K562 (cell line): ENCODE data around the gene CARM1. TPM values are rescaled to one million over a fixed set of nuclear protein-coding genes. Genes with fewer than 3 reads are reported as not detected.
A peak's percentile ranks its signal among the peaks of the same experiment; 100 is the strongest.

ENCODE experiments used
- ATAC-seq: fragments of 200-7000 bp; cut with Tn5 transposase; 3 replicates; pipeline ENCODE4 v1.9.1; 2020; ENCODE audit warnings: moderate library complexity
- BruUV-seq: library from RNA; stranded (reverse); fragments of 400-500 nt; replicated peaks from 2 replicates; lab custom pipeline; 2021; lab: Mats Ljungman, UMichigan
- CTCF ChIA-PET: fragments of 300-600 bp; formaldehyde crosslinking; extraction: SDS; loops from one replicate; lab custom pipeline; 2021; ENCODE audit warnings: low intra/inter-chr PET ratio; lab: Yijun Ruan, JAX
- POLR2A ChIA-PET: fragments of 300-600, 350-650 bp; sonication (Branson Sonifier 250); formaldehyde crosslinking; extraction: SDS; loops from one replicate; lab custom pipeline; 2021; ENCODE audit warnings: antibody characterized with exemption, inconsistent platforms; lab: Yijun Ruan, JAX
- DNase-seq, 4 experiments: peaks; one replicate each; pipeline versions ENCODE4 v3.0.0 to v3.0.0-alpha.2; 2011 to 2018; ENCODE audit warnings: low spot score in 3 of 4, mixed read lengths in 3 of 4; ENCODE audit errors: extremely low read depth in 1 of 4
- FAIRE-seq: peaks from 2 replicates; lab custom pipeline; 2011; peaks lifted over from hg19 to GRCh38; lab: Jason Lieb, UNC
- H2AFZ ChIP-seq: 2 replicates; pipeline ENCODE4 v1.6.0; 2011; ENCODE audit warnings: low read depth, low read length, control low read depth, inconsistent platforms
- H3K27ac ChIP-seq: fragments of 200-600 bp; 3 replicates; pipeline ENCODE4 v1.8.0; 2011; ENCODE audit warnings: low read depth, mild to moderate bottlenecking, control low read depth, inconsistent platforms, low read length, moderate library complexity, mixed read lengths; ENCODE audit errors: extremely low read depth
- H3K27me3 ChIP-seq, 2 experiments: fragments of 300-600 bp in 1 of 2; 2 replicates in 1 of 2; 3 replicates in 1 of 2; pipeline versions ENCODE4 v1.6.0 to v1.8.0; 2011; ENCODE audit warnings: inconsistent platforms in 2 of 2, low read length in 2 of 2, mild to moderate bottlenecking in 1 of 2, mixed read lengths in 1 of 2, moderate library complexity in 1 of 2; ENCODE audit not compliant: control insufficient read depth in 2 of 2, insufficient read depth in 2 of 2
- H3K36me3 ChIP-seq: fragments of 300-600 bp; 3 replicates; pipeline ENCODE4 v1.8.0; 2011; ENCODE audit warnings: mild to moderate bottlenecking, low read length, inconsistent platforms; ENCODE audit not compliant: control insufficient read depth, insufficient read depth
- H3K4me1 ChIP-seq, 2 experiments: fragments of 200-600 bp in 1 of 2; replicated peaks in 1 of 2; 2 replicates in 1 of 2; 3 replicates in 1 of 2; pipeline versions ENCODE4 v1.5.1 to v1.8.0; 2011; ENCODE audit warnings: inconsistent platforms in 2 of 2, low read length in 2 of 2, mild to moderate bottlenecking in 1 of 2, mixed read lengths in 1 of 2, moderate library complexity in 1 of 2; ENCODE audit not compliant: control insufficient read depth in 2 of 2, insufficient read depth in 2 of 2
- H3K4me2 ChIP-seq: 2 replicates; pipeline ENCODE4 v1.6.1; 2011; ENCODE audit warnings: low read length, control low read depth, inconsistent platforms, mixed read lengths; ENCODE audit not compliant: insufficient read depth
- H3K4me3 ChIP-seq: fragments of 200-600 bp; sonication (generic), shearing (Covaris generic); 2 replicates; pipeline ENCODE4 v1.5.1; 2016; ENCODE audit warnings: control low read depth, inconsistent platforms
- H3K79me2 ChIP-seq: fragments of 200-600 bp; 3 replicates; pipeline ENCODE4 v1.8.0; 2011; ENCODE audit warnings: low read length, inconsistent platforms; ENCODE audit not compliant: control insufficient read depth, insufficient read depth
- H3K9ac ChIP-seq, 2 experiments: 2 replicates each; pipeline versions ENCODE4 v1.6.0 to v1.6.1; 2011; ENCODE audit warnings: low read depth in 2 of 2, low read length in 2 of 2, control low read depth in 1 of 2, inconsistent platforms in 1 of 2, mild to moderate bottlenecking in 1 of 2, mixed read lengths in 1 of 2; ENCODE audit not compliant: insufficient read depth in 1 of 2
- H3K9me1 ChIP-seq: one replicate; pipeline ENCODE4 v1.6.0; 2011; ENCODE audit warnings: inconsistent platforms, mild to moderate bottlenecking, low read length, moderate library complexity; ENCODE audit not compliant: control insufficient read depth, insufficient read depth
- H3K9me3 ChIP-seq: replicated peaks from 2 replicates; pipeline ENCODE4 v1.5.1; 2011; ENCODE audit warnings: low read depth, low read length, inconsistent platforms; ENCODE audit not compliant: control insufficient read depth, insufficient read depth
- H4K20me1 ChIP-seq: replicated peaks from 2 replicates; pipeline ENCODE4 v1.6.1; 2011; ENCODE audit warnings: low read length, inconsistent platforms, mixed read lengths; ENCODE audit not compliant: control insufficient read depth, insufficient read depth
- AFF4 ChIP-seq: sonication (generic); formaldehyde crosslinking; IDR thresholded peaks from 2 replicates; pipeline ENCODE4 v1.8.0; 2023; ENCODE audit warnings: mild to moderate bottlenecking, missing genetic modification reagents
- ARID4B ChIP-seq: sonication (generic); formaldehyde crosslinking; IDR thresholded peaks from 2 replicates; pipeline ENCODE4 v1.8.0; 2022; ENCODE audit warnings: mild to moderate bottlenecking, missing genetic modification reagents
- CHD1 ChIP-seq: fragments of 200-600 bp; sonication (generic); IDR thresholded peaks from one replicate; pipeline ENCODE4 v1.6.1; 2012; ENCODE audit warnings: mild to moderate bottlenecking, moderate library complexity, low read length, inconsistent platforms
- CHD4 ChIP-seq: fragments of 200-600 bp; sonication (generic); IDR thresholded peaks from 3 replicates; pipeline ENCODE4 v1.6.1; 2012; ENCODE audit warnings: low read depth, mild to moderate bottlenecking, mixed read lengths, low read length, inconsistent platforms; ENCODE audit not compliant: insufficient read depth, insufficient replicate concordance, poor library complexity, severe bottlenecking
- CSDE1 ChIP-seq, 2 experiments: fragments of 450-650 bp; IDR thresholded peaks; 2 replicates each; pipeline ENCODE4 v1.6.1; 2016; ENCODE audit warnings: mild to moderate bottlenecking in 1 of 2
- RBM15 ChIP-seq: fragments of 200-400 bp; formaldehyde crosslinking; IDR thresholded peaks from 2 replicates; pipeline ENCODE4 v1.6.1; 2018; ENCODE audit warnings: mild to moderate bottlenecking, low read length, moderate library complexity; ENCODE audit not compliant: insufficient read depth
- STAG1 ChIP-seq: sonication (generic); formaldehyde crosslinking; IDR thresholded peaks from 2 replicates; pipeline ENCODE4 v1.5.0; 2020; ENCODE audit warnings: missing genetic modification reagents, borderline replicate concordance
- WGBS: fragments of 100-300 bp; shearing (Covaris generic); methylation state at CpG from one replicate; pipeline ENCODE4 v1.1.6; 2016; ENCODE audit warnings: low coverage, mixed read lengths; ENCODE audit not compliant: insufficient coverage; ENCODE audit errors: missing lambda C conversion rate; 5-methylcytosine and 5-hydroxymethylcytosine counted together
- in situ Hi-C: fragments of 300-500 bp; cut with MboI; formaldehyde crosslinking; loops from 4 replicates; pipeline ENCODE4 v1.15.0; 2018; ENCODE audit warnings: inconsistent platforms, mixed read lengths
- intact Hi-C: fragments of 100-400 bp; cut with micrococcal nuclease; formaldehyde crosslinking; loops from 2 replicates; pipeline ENCODE4 v1.14.2; 2022
- polyA plus RNA-seq, 8 experiments: library from polyadenylated mRNA; depleted of rRNA in 4 of 8; stranded (reverse) in 5 of 8; unstranded in 3 of 8; fragments of >200 nt; fragmentation: Nextera tagmentation in 2 of 8; fragmentation: Illumina TruSeq in 1 of 8; extraction: Ambion mirVana in 2 of 8; extraction: Trizol in 1 of 8; gene quantifications; 2 replicates each; pipeline versions ENCODE4 v1.2.1 to v1.2.3, GENCODE V29; 2011 to 2014; ENCODE audit warnings: inconsistent platforms in 1 of 8, missing spikeins in 1 of 8
- total RNA-seq, 7 experiments: library from RNA; depleted of rRNA in 6 of 7; stranded (reverse); fragments of >200 nt in 6 of 7; fragmentation: Illumina TruSeq in 2 of 7; extraction: Trizol in 2 of 7; gene quantifications; 2 replicates each; pipeline versions ENCODE4 v1.2.1 to v1.2.3, GENCODE V29; 2011 to 2021; ENCODE audit warnings: low replicate concordance in 1 of 7

The CARM1 gene
- total and polyA plus RNA-seq, 9 of the 15 experiments (the other 6 are each of a cell fraction or from before 2014, with no cell fraction given): 0.36 to 86.0 (median 29.7) TPM

GRCh38 chr19:10871711-10872545 is 575 bp downstream of the CARM1 start (continued):
- peak; percentile 59 for TF ChIP-seq CHD1
- TF ChIP-seq STAG1 (CRISPR knock-in tag): no peak

DNA sequence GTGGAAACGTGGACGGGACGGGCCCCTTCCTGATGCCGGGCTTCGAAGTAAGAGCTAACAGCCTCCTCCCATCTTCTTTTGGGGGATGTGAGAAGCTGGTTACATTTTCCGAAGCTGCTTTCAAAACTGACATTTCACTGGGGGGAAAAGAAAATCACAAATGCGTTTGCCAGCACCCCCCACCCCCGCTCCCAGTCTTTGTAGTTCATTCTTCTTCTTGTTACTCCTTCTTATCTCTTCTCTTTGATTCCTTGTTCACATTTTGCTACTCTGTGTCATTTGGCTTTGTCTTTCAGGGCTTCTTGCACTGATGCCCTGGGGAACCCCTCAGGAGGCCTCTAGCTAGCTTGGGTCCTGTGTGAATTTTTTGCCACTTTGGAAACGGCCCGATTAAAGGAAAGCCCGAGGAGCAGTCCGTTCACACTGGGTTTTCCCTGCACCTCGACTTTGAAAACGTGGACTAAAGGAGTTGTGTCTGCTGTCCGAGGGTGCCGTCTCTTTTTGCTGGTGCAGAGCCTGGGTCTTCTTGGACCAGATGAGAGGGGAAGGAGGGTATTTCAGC is 1.3 kb downstream of the CARM1 start:
- peak; percentile 87 for FAIRE-seq
- no peak for ATAC-seq
- H3K4me3 ChIP-seq: peak overlapping the region; percentile 98
- no peak for DNase-seq
- intact Hi-C loops: loop anchor here (5.0 kb wide), 1 partner anchor 55 kb away; the partner anchor contains the start of genes TIMM29 and YIPF2
- H3K27me3 ChIP-seq: no peaks in the 10 kb centered on the region
- no peaks in the 10 kb centered on the region for H3K9me3 ChIP-seq
- peak overlapping the region; percentile 84 for H3K4me2 ChIP-seq
- peaks cover 19% of the 10 kb centered on the region; the same call in 2 of the 3 replicates for H3K36me3 ChIP-seq
- BruUV-seq: TSS peak; percentile 63
- WGBS: 2% methylated on average over 11 of the region's 16 CpGs
- no peak overlapping the region for H2AFZ ChIP-seq
- H3K9me1 ChIP-seq: no peaks in the 10 kb centered on the region
- H3K27ac ChIP-seq: peak overlapping the region; percentile 87
- in situ Hi-C loops: no loop called here
- peaks cover 57% of the 10 kb centered on the region for H3K79me2 ChIP-seq
- POLR2A ChIA-PET: interaction anchor here (0.6 to 1.2 kb wide), 4 partner anchors 9 to 55 kb away, joined by 3 to 4 read pairs (median 4); no protein-coding TSS in a partner anchor
- peaks cover 19 to 42% of the 10 kb centered on the region in 2 experiments for H3K4me1 ChIP-seq
- H3K9ac ChIP-seq: peak overlapping the region; percentile 77 to 93
- CTCF ChIA-PET: no interaction called here
- no peaks in the 10 kb centered on the region for H4K20me1 ChIP-seq
- TF ChIP-seq CHD4 (no peak), CSDE1 (IDR thresholded peaks at IDR 0.05) (no peak), AFF4 (CRISPR knock-in tag) (no peak), RBM15 (no peak), ARID4B (CRISPR knock-in tag) (0 out of 2 replicates have a peak, but pooled peaks have one; percentile 9)
